GM18861 (cell line): ENCODE data around the gene AMFR.

Source experiments
- ATAC-seq: cut with Tn5 transposase; IDR thresholded peaks from one replicate; pipeline ENCODE4 v1.9.1; 2021; ENCODE audit not compliant: unreplicated experiment

The AMFR gene

GRCh38 chr16:56336071-56336688 is 89.2 kb downstream of the AMFR start:
- no peak for ATAC-seq

DNA sequence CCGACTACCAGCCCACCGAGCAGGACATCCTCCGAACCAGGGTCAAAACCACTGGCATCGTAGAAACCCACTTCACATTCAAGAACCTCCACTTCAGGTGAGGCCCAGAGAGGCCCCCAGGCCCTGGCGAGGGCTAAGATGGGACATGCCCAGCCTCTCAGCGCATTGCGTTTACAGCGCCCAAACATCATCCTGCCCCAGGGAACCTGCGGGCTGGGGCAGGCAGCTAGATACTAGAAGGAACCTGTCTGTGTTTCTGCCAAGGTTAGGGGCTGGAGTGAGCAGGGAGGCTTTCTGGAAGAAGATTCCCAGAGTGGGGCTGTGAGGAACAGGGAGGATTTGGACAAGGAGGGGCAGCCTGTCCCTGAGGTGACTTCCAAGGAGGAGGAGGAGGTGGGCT is 90.6 kb downstream of the AMFR start:
- no peak for ATAC-seq

DNA sequence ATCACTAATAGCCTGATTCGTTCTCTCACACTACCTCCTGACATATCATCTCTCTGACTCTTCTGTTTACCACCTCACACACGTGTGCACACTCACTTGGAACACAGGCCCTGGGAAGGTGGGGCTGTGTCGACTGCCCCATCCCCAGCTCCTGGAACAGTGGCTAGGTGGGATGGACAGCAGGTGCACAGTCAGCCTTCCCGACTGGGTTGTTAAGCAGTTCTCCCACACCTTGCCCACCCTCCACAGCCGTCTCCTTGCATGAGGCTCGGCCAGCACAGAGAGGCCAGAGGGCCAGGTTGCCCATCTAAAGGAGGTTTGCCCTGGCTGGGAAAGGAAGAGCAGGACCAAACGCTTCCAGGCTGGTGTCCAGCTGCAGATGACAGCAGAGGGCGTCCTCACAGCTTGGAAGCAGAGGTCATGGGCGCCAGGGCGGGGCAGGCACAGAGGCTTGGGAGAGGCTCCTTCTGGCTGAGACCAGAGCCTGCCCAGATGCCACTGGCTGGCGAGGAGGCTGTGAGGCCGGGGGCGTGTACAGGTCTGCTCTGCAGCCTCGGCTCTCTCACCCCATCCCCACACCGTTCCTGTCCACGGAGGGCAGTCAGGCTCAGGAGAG is 92.8 kb downstream of the AMFR start:
- ATAC-seq, result no peak

GRCh38 chr16:56331915-56332314 is 93.4 kb downstream of the AMFR start:
- no peak for ATAC-seq

- no peak for ATAC-seq
Measured at GRCh38 chr16:56331399-56331798, 93.9 kb downstream of the AMFR start.

DNA sequence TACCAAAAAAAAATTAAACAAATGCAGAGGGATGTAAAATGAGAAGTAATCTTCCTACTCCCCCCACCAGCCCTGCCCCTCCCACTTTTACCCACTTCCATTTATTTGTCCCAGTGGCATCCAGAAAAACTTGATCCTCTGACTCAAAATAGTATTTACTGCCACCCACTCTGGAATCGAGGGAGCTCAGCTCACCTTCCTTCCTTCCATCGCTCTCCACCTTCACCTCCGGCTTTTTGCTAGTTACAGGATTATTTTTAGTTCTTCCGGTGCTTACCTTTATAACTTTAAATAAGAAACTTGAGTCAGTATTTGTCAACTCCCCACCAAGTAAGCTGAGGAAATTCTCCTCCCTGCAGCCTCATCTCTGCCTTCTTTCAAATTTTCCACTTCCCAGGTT is 94.9 kb downstream of the AMFR start:
- ATAC-seq, result no peak

- no peak for ATAC-seq
Measured at GRCh38 chr16:56329887-56330286, 95.5 kb downstream of the AMFR start.

DNA sequence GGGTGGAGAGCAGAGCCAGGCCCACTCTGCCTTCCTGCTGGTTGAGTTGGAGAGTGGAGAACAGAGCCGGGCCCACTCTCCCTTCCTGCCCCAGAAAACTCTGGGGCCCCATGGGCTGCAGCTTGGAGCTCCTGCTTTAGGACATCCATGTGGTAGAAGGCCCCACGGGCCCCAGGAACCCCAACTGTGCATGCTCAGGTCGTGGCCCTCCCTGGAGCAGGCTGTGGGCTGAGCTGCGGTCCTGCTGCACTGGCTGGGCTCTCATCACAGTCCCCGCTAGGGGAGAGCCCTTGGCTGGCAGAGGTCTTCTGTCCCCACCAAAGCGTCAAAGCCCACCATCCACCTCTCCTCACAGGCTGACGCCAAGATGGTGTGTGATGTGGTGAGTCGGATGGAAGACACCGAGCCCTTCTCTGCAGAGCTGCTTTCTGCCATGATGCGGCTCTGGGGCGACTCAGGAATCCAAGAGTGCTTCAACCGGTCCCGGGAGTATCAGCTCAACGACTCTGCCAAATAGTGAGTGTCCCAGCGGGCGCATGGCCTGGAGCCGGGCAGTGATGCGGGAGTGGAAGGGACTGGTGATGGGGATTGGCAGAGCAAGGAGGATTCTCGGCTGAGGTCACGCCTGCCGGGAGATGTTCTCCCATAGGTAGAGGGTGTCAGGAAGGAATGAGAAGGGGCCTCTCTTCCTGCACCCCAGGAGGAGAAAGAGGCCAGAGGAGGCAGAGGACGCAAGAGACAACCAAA is 96.9 kb downstream of the AMFR start:
- ATAC-seq, result no peak

DNA sequence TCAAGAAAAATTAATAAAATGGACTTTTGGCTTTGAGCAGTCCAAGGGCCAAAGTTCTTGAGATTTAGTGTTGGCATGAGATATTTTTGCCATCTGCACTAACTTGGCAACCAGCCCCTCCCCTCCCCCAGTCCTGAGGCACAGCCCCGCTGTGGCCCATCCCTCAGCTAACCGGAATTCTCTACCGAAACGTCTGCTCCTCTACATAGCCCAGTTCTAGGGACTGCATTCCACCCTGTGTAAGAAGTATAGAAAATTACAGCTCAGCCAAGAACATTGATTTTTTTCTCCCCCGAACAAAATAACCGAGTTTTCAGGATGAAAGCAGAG is 97.5 kb downstream of the AMFR start:
- ATAC-seq, result no peak

DNA sequence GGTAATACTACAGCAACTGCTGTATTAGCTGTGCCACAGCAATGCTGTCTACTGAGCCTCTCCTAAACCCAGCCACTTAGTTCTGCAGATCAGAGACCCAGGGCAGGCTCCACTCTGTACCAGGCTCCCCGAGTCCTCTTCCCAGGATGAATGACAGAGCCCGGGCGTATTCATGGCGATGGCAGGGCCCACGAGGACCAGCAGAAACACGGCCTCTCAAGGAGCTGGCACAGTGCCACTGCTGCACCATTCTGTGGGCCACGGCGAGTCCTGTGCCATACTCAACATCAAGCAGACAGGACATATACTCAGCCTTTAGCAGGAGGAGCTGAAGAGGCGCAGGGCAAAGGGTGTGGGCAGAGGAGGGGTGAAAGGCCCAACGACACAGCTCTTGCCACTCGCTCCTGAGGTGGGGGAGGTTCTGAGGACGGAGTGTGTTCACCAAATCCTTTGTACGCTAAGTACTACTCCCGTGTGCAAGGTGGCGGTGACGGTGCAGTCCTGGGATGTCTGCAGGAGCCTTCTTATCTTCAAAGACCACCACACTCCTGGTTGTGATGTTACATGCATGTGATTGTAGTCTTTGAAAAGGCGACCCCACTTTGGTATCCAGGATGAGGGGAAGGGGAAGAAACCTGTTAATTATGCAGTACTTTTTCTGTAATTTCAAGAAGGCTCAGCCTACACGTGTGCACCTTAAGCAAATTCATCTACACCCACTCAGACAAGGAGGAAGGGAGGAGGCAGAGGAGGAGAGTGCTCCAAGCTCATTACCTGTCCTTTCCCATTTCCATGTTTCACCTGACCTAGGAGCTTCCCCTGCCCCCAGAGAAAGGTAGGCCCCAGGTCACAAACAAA is 98.0 kb downstream of the AMFR start:
- ATAC-seq, result no peak

DNA sequence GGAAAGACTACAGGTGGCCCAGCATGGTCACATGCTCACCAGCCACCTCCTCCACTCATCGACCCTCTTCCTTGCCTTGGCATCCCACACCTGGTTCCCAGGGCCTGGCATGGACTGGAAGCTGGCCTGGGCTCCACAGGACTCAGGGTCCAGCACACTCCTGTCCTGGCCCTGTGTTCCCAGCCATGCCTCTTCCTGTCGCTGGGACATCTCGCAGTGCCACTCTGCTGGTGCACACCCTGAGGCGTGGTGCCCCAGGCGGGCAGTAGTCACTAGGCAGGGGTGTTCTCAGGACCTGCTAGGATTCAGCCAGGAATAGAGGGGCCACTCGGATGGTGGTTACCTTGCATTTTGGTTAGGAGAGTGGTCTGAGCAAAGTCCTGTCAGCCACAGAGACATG is 99.4 kb downstream of the AMFR start:
- no peak for ATAC-seq

GRCh38 chr16:56324406-56324805 is 100.9 kb downstream of the AMFR start:
- ATAC-seq, result no peak

GRCh38 chr16:56321571-56321970 is 103.8 kb downstream of the AMFR start:
- ATAC-seq, result no peak

GRCh38 chr16:56320811-56321558 is 104.4 kb downstream of the AMFR start:
- no peak for ATAC-seq

DNA sequence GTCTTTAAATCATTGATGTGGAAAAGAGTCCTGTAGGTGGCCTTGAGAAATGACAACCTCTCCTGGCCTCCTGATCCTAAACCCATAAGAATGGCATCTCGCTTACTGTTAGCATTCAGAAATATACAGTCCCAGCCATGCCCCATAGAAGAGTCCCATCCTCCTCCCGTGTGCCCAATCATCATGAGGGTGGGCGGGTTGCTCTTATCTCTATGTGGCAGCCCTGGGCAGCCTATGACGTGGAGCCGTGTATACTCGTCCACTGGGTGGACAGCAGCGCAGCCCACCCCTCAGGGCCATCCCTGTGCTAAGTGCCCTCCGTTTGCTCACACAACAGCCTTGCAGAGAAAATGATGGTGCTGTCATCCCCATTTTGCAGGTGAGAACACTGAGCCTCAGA is 105.3 kb downstream of the AMFR start:
- no peak for ATAC-seq

DNA sequence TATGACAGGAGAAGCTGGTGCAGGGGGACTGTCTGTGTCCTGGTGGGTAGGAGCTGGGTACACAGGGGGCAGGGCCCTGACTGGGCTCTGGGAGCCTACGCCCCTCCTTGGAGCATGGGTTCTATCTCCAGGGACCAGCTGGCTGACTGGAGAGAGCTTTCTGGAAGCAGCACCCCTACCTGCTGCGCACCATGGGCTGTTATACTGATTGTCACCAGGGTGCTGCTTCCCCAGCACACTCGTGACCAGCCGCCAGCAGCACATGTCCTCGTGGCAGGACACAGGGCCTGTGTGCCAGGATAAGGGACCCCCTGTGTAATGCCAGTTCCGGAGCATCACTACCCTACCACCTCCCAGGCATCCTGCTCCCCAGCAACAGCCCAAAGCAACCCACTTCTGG is 106.0 kb downstream of the AMFR start:
- ATAC-seq, result no peak

GRCh38 chr16:56318827-56319140 is 106.6 kb downstream of the AMFR start:
- no peak for ATAC-seq

DNA sequence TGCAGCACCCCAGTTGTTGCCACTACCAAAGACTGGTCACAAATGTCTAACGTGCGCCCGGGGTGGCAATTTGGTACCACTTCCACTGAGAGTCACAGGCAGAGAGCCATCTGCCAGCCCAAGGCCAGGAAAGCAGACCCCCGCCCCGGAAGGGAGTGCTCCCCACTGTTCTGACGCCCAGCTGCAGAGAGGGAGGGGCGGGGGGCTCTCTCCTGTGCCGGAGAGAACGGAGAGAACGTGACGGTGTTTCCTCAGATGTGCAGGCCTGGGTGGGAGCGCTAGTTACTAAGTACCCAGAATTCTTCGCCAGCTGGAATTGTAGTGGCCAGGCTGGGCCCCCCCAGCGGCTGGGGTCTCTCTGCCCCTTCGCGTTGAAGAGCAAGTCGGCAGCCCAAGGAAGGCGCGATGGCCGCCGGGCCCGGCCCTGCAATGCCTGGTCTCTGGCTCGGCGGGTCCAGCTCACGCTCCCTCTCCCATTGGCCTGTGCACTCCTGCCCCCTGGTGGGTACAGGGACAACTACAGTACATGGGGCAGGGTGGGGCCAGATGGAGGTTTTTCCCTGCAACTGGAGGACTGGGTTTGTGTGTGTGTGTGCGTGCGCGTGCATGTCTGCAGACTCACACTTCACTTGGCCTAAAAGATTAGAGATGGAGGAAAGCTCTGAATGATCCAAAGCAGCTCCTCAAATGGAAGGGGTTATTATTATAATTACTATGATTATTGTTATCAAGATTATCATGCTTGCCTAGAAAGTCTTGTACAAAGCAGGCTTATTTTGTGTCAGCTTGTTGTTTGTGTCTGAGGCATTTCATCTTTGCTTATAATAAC is 107.1 kb downstream of the AMFR start:
- ATAC-seq, result peak; percentile 95

DNA sequence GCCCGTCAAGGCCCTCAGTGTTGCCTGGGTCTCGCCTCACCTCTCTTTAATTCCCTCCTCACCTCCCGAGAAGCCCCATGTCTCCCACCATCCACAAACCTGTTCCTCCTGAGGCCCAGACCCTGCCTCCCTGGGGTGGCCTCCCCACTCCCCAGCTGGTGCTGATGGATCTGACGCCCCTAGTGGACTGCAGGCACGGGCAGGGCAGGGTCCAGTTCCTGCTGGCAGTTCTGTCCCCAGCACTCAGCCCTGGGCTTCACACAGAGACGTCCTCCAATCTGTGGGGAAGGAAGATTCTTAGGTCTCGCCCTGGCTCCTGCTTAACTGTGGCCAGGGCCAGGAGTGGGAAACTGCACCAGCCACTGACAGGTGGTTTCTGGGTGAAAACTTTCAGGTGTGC is 108.8 kb downstream of the AMFR start:
- no peak for ATAC-seq

- ATAC-seq, result no peak
Measured at GRCh38 chr16:56315955-56316354, 109.4 kb downstream of the AMFR start.
